ENCODE measurements around the gene TSG101.

DNA sequence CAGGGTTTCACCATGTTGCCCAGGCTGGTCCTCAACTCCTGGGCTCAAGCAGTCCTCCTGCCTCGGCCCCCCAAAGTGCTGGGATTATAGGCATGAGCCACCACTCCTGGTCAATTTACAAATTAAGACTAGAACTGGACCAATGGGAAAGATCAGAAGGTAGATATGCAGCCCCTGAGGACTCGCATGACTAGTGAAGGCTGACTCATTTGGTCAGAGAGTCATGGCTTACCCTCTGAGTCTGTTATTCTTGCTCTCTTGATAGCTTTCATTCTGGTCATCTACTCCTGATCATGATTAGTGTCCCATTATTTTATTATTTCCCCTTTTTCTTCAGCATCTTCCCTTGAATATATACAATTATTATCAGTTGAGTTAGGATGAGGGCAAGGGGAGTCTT is 73.8 kb downstream of the TSG101 start:
- TF ChIP-seq SIN3A (IDR thresholded peaks at IDR 0.05; ENCODE audit: borderline replicate concordance, insufficient read depth, low read length) (no peak), REST (IDR thresholded peaks at IDR 0.05; ENCODE audit: insufficient read depth in 1 of 2, low read depth in 2 of 2, low read length in 2 of 2) (no peak), POLR2AphosphoS5 (IDR thresholded peaks at IDR 0.05; ENCODE audit: low read depth, low read length) (no peak), TAF1 (IDR thresholded peaks at IDR 0.05; ENCODE audit: borderline replicate concordance, insufficient read depth, low read length) (no peak)
